NCI-H146 treated with DMSO at 0.1 percent for 48 hours (cell line): ENCODE measurements around the gene UBE2L5.
A peak's percentile ranks its signal among the peaks of the same experiment; 100 is the strongest.

Source experiments
- DNase-seq: peaks from one replicate; lab custom pipeline; 2025; ENCODE audit not compliant: unreplicated experiment; lab: John Stamatoyannopoulos, UW

UBE2L5 gene

GRCh38 chr13:30404207-30404606 lies 18.1 kb upstream of the UBE2L5 start:
- no peak for DNase-seq

GRCh38 chr13:30406779-30407416 lies 15.4 kb upstream of the UBE2L5 start:
- no peak for DNase-seq

- no peak for DNase-seq
These were observed 13.8 kb upstream of the UBE2L5 start for GRCh38 chr13:30408319-30409101.

GRCh38 chr13:30409886-30410704 lies 12.2 kb upstream of the UBE2L5 start:
- DNase-seq = no peak

- no peak for DNase-seq
These were observed 11.6 kb upstream of the UBE2L5 start for GRCh38 chr13:30410705-30411125.

GRCh38 chr13:30412346-30412745 lies 9.9 kb upstream of the UBE2L5 start:
- no peak for DNase-seq

GRCh38 chr13:30413842-30414241 lies 8.5 kb upstream of the UBE2L5 start:
- DNase-seq = no peak

- no peak for DNase-seq
These were observed 6.8 kb upstream of the UBE2L5 start for GRCh38 chr13:30415430-30416030.

GRCh38 chr13:30416471-30416870 lies 5.8 kb upstream of the UBE2L5 start:
- DNase-seq = no peak

- DNase-seq = no peak
These were observed 4.1 kb upstream of the UBE2L5 start for GRCh38 chr13:30418075-30418716.

- no peak for DNase-seq
These were observed 3.4 kb upstream of the UBE2L5 start for GRCh38 chr13:30418717-30419459.

- DNase-seq = peak; percentile 69
These were observed 920 bp upstream of the UBE2L5 start for GRCh38 chr13:30421093-30422053.

GRCh38 chr13:30423891-30424290 lies 1.6 kb downstream of the UBE2L5 start:
- DNase-seq = no peak

- no peak for DNase-seq
These were observed 6.9 kb downstream of the UBE2L5 start for GRCh38 chr13:30429235-30429634.

- DNase-seq = no peak
These were observed 7.7 kb downstream of the UBE2L5 start for GRCh38 chr13:30429721-30430694.

- DNase-seq = no peak
These were observed 9.1 kb downstream of the UBE2L5 start for GRCh38 chr13:30431269-30431940.

- no peak for DNase-seq
These were observed 13.7 kb downstream of the UBE2L5 start for GRCh38 chr13:30435911-30436451.
